HG03342 (cell line): ENCODE measurements around the gene SFSWAP.

Experiments
- ATAC-seq: cut with Tn5 transposase; IDR thresholded peaks from one replicate; pipeline ENCODE4 v1.9.1; 2021; ENCODE audit warnings: mild to moderate bottlenecking, moderate library complexity; ENCODE audit not compliant: unreplicated experiment

SFSWAP gene

GRCh38 chr12:131784909-131785762, 74.2 kb downstream of the SFSWAP start:
- ATAC-seq, result no peak

DNA sequence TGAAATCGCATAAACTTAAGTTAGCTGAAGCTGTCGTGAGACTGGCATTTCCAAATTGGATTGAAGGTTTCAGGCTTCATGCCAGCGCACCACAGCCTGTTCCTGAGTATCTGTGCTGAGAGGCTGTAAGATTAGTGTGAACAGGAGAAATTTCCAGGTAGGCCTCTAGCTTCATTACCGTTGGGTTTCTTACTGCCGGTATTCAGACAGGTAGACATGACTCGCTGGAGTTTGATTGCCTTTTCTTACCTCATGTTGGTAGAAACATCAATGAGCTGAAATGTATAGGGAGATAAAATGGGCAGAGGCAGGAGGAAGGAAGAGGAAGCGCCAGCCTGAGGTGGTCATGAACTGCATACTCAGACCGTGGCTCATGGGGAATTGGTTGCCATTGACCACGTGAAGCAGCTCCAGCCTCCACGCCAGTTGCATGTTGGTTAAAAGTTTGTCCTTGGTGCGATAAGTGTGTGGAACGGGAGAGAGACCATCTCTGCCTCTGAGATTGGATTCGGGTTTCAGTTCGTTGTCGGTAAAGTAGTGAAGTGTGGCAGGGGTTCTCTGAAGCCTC, 75.0 kb downstream of the SFSWAP start:
- ATAC-seq, result no peak

DNA sequence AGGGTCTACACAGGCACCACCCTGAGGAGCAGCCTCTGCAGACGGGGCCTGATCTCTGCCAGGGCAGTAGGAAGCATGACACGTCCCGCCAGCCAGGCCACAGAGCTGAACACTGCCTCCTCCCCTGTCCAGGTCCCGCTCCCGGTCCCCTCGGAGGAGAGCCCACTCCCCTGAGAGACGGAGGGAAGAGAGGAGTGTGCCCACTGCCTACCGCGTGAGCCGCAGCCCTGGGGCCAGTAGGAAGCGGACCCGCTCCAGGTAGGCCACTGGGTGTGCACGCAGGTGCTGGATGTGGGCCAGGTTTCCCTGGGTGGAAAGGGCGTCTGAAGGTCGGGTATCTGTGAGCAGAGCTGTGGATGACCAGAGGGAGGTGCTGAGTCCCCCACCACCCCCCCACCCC, 75.4 kb downstream of the SFSWAP start:
- no peak for ATAC-seq

DNA sequence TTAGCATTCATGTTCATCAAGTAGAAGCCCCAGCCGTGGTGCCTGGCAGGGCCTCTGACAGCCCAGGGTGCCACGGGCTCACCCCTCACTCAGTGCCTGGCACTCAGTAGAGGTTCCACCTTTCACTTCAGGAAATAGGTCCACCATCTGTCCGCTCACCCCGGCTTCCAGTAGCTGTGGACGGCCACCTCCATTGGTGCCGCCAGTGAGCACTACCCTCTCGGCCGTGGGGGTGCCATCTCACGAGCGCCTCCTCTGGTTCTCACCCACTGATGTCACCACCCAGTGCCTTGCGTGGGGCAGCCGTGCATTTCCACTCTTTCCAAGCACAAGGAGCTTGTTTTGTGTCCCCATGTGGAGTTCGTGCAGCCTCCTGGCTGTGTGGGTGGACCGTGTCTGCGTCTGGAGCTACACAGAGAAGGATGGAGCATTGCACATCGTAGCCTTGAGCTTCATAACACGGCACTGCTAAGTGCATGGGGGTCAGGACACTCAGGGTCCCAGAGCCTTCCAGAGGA, 76.3 kb downstream of the SFSWAP start:
- ATAC-seq, result no peak

DNA sequence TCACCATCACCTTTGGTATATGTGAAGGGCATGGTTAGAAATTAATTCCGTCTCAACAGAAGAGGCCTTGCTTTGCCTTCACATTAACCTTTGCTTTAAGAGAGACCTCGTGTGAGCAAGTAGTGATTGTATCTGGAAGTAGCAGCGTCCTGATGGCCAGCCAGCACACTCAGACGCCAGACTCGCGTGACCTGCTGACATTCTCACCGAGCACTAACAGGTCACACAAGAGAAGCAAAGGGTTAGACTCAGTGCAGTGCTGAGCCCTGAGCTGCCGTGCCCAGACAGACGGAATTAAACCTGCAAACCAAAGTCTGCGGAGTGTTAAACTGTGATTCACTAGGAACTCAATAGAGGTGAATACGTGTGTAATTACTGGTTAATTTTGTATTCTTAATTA, 77.2 kb downstream of the SFSWAP start:
- no peak for ATAC-seq

DNA sequence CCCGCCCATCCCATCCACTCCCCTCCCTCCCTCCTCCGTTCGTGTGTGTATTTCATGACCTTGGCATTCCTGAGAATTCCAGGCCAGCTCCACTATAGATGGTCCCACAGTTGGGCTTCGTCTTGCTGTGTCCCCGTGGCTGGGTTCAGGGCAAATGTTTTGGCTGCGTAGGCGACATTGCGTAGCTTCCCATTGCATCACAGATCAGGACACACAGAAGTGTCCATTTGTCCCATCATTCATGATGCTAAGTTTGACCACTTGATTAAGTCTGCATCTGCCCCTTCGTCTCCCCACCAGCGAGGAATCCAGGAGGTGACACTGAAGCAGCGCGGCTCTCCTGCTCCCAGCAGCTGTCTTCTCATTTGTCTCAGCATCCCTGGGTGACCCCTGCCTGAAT, 78.7 kb downstream of the SFSWAP start:
- ATAC-seq, result no peak

DNA sequence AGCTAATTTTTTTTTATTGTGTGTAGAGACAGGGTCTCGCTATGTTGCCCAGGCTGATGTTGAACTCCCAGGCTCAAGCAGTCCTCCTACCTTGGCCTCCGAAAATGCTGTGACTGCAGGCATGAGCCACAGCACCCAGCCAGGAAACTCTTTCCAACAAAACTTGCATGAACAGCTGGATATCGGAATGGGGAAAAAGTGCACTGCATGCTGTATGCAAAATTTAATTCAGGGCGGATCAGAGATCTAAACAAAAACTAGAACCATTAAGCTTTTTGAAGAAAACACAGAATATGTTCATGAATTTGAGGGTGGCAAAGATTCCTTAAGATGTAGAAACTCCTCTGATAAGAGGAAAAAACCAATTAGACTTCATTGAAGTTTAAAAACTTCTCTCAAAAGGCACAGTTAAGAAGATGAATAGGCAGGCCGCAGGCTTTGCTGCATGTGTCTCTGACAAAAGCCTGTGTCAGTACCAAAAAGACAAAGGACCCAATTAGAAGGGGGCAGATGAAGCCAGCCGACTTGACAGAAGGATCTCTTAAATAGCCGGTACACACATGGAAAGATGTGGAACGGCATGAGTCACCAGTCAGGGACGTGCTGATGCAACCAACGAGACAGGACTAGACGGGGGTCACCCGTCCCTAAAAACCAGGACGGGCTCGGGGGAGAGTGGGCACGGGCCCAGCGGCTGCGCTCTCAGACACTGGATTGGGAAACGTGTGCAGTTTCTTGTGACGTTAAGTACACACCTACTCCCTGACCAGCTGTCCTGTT, 82.5 kb downstream of the SFSWAP start:
- no peak for ATAC-seq

DNA sequence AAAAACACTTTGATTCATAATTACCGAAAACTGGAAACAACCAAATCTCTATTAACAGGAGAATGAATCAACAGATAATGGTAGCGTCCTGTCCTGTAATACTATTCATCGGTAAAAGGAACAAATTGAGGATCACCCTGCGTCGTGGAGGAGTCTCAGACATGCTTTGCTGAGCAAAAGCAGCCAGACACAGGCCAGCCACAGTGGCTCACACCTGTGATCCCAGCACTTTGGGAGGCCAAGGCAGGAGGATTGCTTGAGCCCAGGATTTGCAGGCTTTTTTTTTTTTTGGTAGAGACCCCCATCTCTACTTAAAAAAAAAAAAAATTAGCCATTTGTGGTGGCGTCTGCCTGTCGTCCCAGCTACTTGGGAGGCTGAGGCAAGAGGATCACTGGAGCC, 83.2 kb downstream of the SFSWAP start:
- ATAC-seq, result no peak

DNA sequence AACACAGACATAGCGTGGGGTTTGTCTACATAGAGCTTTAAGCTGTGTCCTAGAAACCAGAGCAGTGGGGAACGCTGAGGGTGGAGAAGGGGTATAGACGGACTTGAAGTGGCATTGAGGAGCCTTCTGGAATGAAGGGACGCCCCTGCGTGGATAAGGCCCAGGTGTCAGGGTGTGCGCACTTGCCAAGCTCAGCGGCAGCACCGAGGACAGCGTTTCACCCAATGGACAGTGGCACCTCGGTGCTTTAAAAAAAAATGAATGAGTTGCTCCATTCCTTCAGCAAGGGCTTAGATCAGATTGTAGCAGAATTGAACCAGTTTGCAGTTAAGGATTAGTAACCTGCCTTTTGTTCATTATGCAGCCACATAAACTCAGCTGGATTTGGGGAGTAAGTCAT, 83.7 kb downstream of the SFSWAP start:
- ATAC-seq, result no peak

DNA sequence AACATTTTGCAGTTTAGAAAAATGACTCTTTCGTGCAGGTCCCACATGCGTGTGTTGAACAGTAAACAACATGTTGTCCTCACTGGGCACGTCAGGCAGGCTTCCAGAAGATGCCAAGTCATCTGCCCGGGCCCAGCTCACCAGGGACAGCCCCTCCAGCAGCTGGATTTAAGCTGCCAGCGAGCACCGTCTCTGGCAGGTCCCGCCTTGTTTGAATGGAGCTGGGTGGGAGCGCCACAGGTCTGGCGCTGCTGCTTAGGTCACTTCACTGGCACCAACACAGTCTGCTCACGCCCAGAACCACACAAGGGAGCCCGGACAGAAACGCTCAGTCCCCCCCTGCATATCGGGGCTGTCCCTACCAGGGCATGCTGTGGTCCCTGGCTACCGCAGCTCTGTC, 84.2 kb downstream of the SFSWAP start:
- ATAC-seq, result no peak

DNA sequence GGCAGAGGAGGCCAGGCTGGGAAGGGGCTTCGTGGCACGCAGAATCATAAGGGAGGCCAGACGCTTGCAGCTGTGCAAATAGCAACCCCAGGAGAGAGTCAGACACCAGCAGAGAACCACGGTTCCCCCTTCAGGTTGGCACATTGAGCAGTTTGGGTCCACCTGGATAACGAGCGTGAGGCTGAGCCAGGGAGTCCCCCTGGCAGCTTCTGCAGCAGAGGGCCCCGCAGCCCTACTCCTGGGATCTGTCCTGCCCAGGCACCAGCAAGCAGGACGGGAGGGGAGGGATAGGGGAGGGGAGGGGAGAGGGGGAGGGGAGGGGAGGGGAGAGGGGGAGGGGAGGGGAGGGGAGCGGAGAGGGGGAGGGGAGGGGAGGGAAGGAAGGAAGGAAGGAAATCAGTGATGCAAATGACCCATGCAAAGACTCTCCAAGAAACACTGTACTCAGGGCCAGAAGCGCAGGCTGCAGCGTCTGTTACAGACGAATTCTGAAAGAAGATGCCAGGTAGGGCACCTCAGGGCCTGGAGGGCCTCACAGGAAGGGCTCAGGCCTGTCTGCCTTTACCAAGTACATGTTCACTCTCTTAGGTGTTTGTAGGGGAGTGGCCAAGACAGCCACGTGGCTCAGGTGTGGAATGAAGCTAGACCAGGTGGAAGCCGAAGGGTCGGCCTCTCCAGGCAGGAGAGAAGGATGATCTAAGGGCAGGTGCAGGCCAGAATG, 85.0 kb downstream of the SFSWAP start:
- no peak for ATAC-seq

DNA sequence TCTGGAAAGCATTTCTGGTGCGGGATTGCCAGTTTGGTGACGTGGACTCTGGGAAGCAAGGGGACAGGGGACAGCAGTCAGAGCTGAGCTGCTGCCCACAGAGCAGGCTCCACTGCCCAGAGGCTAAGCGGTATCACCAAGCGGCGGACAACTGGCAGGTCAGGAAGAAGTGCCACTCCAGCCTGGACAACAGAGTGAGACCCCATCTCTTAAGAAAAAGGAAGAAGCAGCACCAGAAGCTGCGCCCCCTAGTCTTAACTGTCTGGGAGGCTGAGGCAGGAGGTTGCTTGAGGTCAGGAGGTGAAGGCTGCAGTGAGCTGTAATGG, 85.5 kb downstream of the SFSWAP start:
- no peak for ATAC-seq

- ATAC-seq, result no peak
Measured at GRCh38 chr12:131796754-131797587, 86.1 kb downstream of the SFSWAP start.

- ATAC-seq, result no peak
Measured at GRCh38 chr12:131797588-131797934, 86.7 kb downstream of the SFSWAP start.

DNA sequence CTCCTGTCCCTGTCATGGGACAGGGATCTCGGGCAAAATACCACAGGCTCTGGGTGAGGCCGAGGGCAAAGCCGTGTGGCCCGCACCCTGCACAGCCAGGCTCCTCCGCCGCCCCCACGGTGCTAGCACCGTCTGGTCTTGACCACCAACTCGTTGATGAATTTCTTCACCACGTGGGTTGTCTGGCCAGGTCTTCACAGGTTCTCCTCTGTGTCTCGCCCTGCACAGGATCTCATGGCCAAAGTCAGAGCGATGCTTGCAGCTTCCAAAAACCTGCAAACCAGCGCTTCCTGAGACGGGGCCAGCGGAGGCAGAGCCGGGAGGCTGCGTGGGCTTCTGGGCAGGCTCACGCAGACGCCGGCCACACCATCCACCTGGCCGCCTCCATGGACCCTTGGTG, 88.3 kb downstream of the SFSWAP start:
- no peak for ATAC-seq

DNA sequence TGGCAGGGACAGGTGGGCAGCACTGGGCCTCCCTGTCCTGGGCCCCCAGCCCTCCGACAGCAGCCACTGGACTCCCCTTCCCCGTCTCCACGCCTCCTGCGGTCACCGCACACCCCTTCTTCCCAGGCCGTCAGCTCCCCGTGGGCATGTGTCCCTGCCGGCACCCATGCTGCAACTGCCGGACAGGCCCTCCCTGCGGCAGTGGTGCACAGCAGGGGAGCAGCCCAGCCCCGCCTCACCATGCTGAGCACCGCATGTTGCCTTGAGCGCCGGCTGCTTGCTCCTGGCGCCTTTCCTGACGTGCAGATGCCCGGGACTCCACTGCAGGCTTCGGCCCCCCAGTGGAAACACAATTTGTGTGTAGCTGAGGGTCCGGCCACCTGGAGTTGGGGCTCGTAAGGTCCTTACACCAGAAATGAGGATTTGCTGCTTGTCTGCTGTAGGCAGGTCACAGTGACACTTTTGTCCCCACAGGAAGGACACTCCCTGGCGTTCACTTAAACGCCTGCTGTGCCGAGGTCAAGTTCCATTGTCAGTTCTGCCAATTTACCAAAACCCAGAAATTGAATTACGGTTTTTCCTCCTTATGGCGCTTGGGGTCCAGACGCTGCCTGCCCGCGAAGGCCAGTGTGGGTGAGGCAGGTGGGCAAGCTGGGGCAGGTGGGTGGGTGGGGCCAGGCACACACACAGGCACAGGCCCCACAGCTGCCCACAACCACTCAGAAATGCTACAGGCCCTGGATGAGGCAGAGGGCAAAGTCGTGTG, 89.1 kb downstream of the SFSWAP start:
- no peak for ATAC-seq

- ATAC-seq, result no peak
Measured at GRCh38 chr12:131800594-131801135, 89.8 kb downstream of the SFSWAP start.

GRCh38 chr12:131801254-131801866, 90.5 kb downstream of the SFSWAP start:
- no peak for ATAC-seq

DNA sequence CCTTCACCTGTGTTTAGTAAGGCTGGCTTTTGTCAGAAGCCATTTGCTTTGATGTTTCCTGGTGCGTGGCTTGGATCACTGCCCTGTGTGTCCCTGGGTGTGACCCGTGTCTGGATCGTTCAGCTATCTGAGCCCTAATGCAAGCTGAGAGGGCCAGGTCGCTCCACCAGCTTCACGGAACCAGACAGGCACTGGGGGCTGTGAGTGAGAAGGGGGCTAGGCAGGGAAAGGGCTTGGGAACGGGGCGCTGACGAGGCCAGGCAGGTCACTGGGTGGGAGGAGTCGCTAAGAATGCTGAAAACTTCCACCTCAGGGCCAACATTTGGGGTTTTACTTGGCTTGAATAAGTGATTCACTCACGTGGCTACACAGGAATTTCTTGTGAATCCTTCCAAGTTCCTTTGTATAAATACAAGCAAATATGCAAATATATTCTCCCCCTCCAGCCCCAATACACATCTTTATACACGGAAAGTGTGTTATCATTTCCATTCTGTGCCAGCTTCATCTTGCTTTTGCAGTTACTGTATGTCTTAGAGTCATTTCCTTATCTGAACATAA, 93.2 kb downstream of the SFSWAP start:
- no peak for ATAC-seq
